Natural killer cell (primary cell): ENCODE results near the gene MTERF4. TPM values are rescaled to one million over a fixed set of nuclear protein-coding genes. Genes with fewer than 3 reads are reported as not detected.

Experiments used
- ATAC-seq, 3 donors: fragments of 150-1000 bp in 2 of 3; fragments of 200-7000 bp in 1 of 3; cut with Tn5 transposase; 1 replicate in 1 of 3; 2 replicates in 2 of 3; pipeline ENCODE4 v1.10.0; 2021; ENCODE audit warnings: mild to moderate bottlenecking in 2 of 3, moderate library complexity in 2 of 3
- DNase-seq, 2 donors: peaks; one replicate each; pipeline versions ENCODE4 v3.0.0 to v3.0.0-alpha.2; 2013 to 2021; ENCODE audit warnings: mixed read lengths in 1 of 2
- H3K27ac ChIP-seq: one replicate; pipeline ENCODE4 v1.5.1; 2013; ENCODE audit warnings: mild to moderate bottlenecking, low read length
- H3K27me3 ChIP-seq: one replicate; pipeline ENCODE4 v1.6.1; 2013; ENCODE audit warnings: low read length; ENCODE audit not compliant: control insufficient read depth, insufficient read depth
- H3K36me3 ChIP-seq: one replicate; pipeline ENCODE4 v1.6.1; 2013; ENCODE audit warnings: low read length; ENCODE audit not compliant: control insufficient read depth, insufficient read depth
- H3K4me1 ChIP-seq: one replicate; pipeline ENCODE4 v1.6.1; 2013; ENCODE audit warnings: low read length; ENCODE audit not compliant: control insufficient read depth, insufficient read depth
- H3K4me3 ChIP-seq: one replicate; pipeline ENCODE4 v1.5.1; 2013; ENCODE audit warnings: low read length
- H3K9me3 ChIP-seq: one replicate; pipeline ENCODE4 v1.6.1; 2013; ENCODE audit warnings: low read length; ENCODE audit not compliant: control insufficient read depth, insufficient read depth
- H3K27ac Mint-ChIP-seq, 2 donors: one replicate each; pipeline ENCODE4 v1.8.0; 2022; ENCODE audit warnings: mild to moderate bottlenecking in 2 of 2, mixed read lengths in 2 of 2, moderate library complexity in 1 of 2
- H3K27me3 Mint-ChIP-seq, 2 donors: one replicate each; pipeline ENCODE4 v1.8.0; 2022; ENCODE audit warnings: low read depth in 2 of 2, mixed read lengths in 2 of 2
- H3K36me3 Mint-ChIP-seq: one replicate; pipeline ENCODE4 v1.8.0; 2022; ENCODE audit warnings: mixed read lengths
- H3K4me1 Mint-ChIP-seq, 2 donors: one replicate each; pipeline ENCODE4 v1.8.0; 2022; ENCODE audit warnings: mixed read lengths in 2 of 2
- H3K4me3 Mint-ChIP-seq: one replicate; pipeline ENCODE4 v1.8.0; 2022; ENCODE audit warnings: mild to moderate bottlenecking, moderate library complexity, mixed read lengths
- H3K9me3 Mint-ChIP-seq, 2 donors: one replicate each; pipeline ENCODE4 v1.8.0; 2022; ENCODE audit warnings: mixed read lengths in 2 of 2
- WGBS: methylation state at CpG from one replicate; pipeline ENCODE4 v1.1.7; 2013; ENCODE audit warnings: missing lambda C conversion rate; ENCODE audit not compliant: insufficient coverage; 5-methylcytosine and 5-hydroxymethylcytosine counted together
- intact Hi-C: fragments of 100-400 bp; cut with micrococcal nuclease; formaldehyde crosslinking; loops from one replicate; pipeline ENCODE4 v1.14.2; 2022
- total RNA-seq, 4 donors: library from RNA; stranded (reverse); fragments of 120-200 nt in 1 of 4; gene quantifications; one replicate each; pipeline versions ENCODE4 v1.2.3 to v1.2.4, GENCODE V29; 2013 to 2022
- TF ChIP-seq, protein P1 (sequence below): fragments of 200-600 bp; IDR thresholded peaks from one replicate; pipeline ENCODE4 v1.8.0; 2022; ENCODE audit warnings: antibody characterized with exemption

MTERF4 gene
- total RNA-seq, 3 donors from 2014 or later (not counting 1 experiment from before 2014, with no cell fraction given) = 38.9 to 45.5 (median 39.2) TPM

DNA sequence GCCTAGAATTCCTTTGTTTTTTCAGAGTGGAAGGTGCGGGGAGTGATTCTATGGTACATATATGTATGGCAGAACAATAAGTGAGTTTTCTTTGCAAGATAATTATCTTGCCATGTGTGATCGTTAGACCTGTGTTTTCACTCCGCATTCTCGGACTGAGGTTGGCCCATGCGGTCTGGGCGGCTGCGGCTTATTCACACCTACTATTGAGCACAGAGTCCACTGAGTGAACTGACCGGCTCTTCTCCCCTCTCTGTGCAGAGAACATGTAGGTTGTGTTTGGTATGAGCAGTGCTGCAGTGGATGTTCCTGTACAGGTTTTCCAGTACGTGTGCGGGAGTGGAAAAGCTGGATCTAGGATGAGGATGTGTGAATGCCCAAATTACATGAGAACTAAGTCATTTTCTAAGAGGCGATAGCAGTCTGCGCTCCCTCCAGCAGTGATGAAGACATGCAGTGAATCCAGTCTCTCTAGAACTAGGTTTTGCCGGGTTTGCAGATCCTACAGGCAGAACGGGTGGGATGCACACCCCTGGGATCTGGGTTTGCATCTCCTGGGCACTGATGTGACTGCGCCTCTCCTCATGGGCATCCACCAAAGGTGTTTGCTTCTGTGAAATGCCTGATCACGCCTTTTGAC is 27.1 kb downstream of the MTERF4 start:
- H3K27me3 Mint-ChIP-seq = peaks cover 0 to 3% of the 10 kb centered on the region in 2 donors
- intact Hi-C loops = no loop called here
- H3K27ac ChIP-seq = no peak overlapping the region
- H3K36me3 ChIP-seq = peaks cover 7% of the 10 kb centered on the region
- H3K27ac Mint-ChIP-seq = no peak overlapping the region
- H3K27me3 ChIP-seq = no peaks in the 10 kb centered on the region
- TF ChIP-seq, protein P1, sequence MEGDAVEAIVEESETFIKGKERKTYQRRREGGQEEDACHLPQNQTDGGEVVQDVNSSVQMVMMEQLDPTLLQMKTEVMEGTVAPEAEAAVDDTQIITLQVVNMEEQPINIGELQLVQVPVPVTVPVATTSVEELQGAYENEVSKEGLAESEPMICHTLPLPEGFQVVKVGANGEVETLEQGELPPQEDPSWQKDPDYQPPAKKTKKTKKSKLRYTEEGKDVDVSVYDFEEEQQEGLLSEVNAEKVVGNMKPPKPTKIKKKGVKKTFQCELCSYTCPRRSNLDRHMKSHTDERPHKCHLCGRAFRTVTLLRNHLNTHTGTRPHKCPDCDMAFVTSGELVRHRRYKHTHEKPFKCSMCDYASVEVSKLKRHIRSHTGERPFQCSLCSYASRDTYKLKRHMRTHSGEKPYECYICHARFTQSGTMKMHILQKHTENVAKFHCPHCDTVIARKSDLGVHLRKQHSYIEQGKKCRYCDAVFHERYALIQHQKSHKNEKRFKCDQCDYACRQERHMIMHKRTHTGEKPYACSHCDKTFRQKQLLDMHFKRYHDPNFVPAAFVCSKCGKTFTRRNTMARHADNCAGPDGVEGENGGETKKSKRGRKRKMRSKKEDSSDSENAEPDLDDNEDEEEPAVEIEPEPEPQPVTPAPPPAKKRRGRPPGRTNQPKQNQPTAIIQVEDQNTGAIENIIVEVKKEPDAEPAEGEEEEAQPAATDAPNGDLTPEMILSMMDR = no peak
- no peaks in the 10 kb centered on the region for H3K9me3 Mint-ChIP-seq
- WGBS = 97% methylated on average over 16 of the region's 16 CpGs
- no peaks in the 10 kb centered on the region for H3K9me3 ChIP-seq
- H3K4me1 ChIP-seq = no peaks in the 10 kb centered on the region
- no peaks in the 10 kb centered on the region for H3K36me3 Mint-ChIP-seq
- H3K4me3 ChIP-seq = no peak overlapping the region
- ATAC-seq (no peak), DNase-seq (no peak)
- peaks cover 0 to 7% of the 10 kb centered on the region in 2 donors for H3K4me1 Mint-ChIP-seq
- no peak overlapping the region for H3K4me3 Mint-ChIP-seq

DNA sequence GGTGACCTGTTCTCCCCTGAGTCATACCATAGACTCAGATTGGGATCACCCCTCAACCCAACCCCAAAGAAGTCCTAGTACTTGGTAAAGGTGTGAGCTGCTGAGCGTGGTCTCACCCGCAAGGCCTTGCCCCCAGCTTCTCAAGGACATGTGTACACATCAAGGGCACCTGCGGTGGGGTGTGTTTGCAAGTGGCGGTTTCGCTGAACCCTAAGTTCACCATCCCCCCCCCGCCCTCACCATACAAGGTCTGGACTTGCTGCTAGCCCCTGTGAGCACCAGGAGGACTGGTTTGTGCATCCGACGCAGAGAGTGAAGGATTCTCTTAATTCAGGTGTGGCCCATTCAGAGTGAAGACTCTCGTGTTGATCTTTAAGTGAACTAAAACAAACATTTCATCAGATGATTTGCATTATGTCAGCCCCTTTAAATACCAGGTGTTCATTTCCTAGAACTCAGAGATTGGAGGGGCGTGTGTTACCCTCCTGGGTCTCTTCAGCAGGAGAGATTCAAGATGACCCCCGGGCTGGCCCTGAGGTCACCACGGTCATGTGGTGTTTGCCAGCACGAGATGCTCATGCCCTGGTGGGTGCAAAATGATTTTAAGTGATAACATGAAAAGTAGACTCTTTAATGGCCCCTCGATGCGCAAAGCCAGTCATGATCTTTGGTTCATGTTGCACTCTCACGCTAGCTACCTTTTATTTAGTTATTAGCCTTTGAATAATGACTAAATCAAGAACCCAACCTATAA is 27.8 kb downstream of the MTERF4 start:
- TF ChIP-seq, protein P1 = no peak
- Mint-ChIP-seq H3K27me3 (peaks cover 0 to 3% of the 10 kb centered on the region in 2 donors), H3K9me3 (no peaks in the 10 kb centered on the region), H3K27ac (no peak overlapping the region), H3K4me3 (no peak overlapping the region), H3K36me3 (no peaks in the 10 kb centered on the region), H3K4me1 (peaks cover 0 to 7% of the 10 kb centered on the region in 2 donors)
- no peaks in the 10 kb centered on the region for H3K9me3 ChIP-seq
- peaks cover 7% of the 10 kb centered on the region for H3K36me3 ChIP-seq
- 91% methylated on average over 16 of the region's 16 CpGs for WGBS
- no peak overlapping the region for H3K4me3 ChIP-seq
- ATAC-seq (no peak), DNase-seq (no peak)
- intact Hi-C loops = no loop called here
- no peaks in the 10 kb centered on the region for H3K4me1 ChIP-seq
- no peak overlapping the region for H3K27ac ChIP-seq
- no peaks in the 10 kb centered on the region for H3K27me3 ChIP-seq

DNA sequence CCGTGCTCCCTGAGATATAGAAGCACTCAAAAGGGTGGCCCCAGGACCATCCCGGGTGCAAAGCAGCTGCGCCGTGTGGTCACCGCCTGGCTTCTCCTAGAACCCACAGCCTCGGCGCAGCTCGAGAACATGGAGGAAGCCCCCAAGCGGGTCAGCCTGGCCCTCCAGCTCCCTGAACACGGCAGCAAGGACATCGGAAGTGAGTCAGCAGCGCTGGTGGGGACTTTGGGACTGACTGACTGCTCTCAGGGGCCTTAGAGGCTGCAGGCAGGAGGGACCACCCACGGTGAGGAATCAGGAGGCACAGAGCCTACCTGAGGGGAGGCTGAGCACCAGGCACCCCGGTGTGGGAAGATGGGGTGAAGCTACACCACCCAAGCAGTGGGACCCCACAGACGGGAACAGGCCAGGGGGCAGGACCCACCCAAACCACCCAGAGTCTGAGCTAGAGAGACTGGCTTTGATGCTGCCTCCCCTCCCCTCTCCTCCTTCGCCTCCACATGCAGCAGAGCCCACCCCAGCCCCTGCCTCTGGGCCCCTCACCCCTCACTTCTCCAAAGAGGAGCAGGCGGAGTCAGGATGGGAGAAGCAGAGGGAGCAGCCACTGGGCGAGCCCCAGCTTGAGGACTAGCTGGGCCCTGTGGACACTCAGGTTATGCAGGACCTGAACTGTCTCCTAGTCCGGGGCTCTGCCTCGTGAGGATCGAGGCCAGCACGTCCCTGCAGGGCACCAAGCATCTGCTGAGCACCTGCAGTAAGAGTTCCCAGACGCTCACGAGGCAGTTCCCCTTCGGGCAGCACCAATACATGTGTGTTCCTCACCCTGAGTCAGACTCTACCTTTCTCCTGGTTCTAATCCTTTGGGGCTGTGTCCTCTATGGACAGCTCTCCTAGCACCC is 28.7 kb downstream of the MTERF4 start:
- no peak overlapping the region for H3K4me3 Mint-ChIP-seq
- no peaks in the 10 kb centered on the region for H3K36me3 Mint-ChIP-seq

More for the DNA sequence above, 28.7 kb downstream of the MTERF4 start:
- Histone ChIP-seq H3K4me1 (no peaks in the 10 kb centered on the region), H3K36me3 (peaks cover 7% of the 10 kb centered on the region), H3K4me3 (no peak overlapping the region), H3K9me3 (no peaks in the 10 kb centered on the region), H3K27ac (no peak overlapping the region), H3K27me3 (no peaks in the 10 kb centered on the region)
- ATAC-seq (no peak), DNase-seq (no peak)
- Mint-ChIP-seq H3K27ac (no peak overlapping the region), H3K4me1 (peaks cover 0 to 7% of the 10 kb centered on the region in 2 donors), H3K9me3 (no peaks in the 10 kb centered on the region), H3K27me3 (peaks cover 0 to 3% of the 10 kb centered on the region in 2 donors)
- TF ChIP-seq, protein P1 = no peak
- 88% methylated on average over 25 of the region's 25 CpGs for WGBS
- intact Hi-C loops = no loop called here
